Activated CD4-positive, CD25-positive, alpha-beta regulatory T cell treated with anti-CD3 and anti-CD28 coated beads, Interleukin-2, amount 50 U/mL, for 72 hours (primary cell): ENCODE results near the gene OR4D11.

Experiments
- DNase-seq: peaks from one replicate; pipeline ENCODE4 v3.0.0; 2021

OR4D11 gene

GRCh38 chr11:59550368-59550841 is 47.0 kb downstream of the OR4D11 start:
- DNase-seq, result peak; percentile 85

DNA sequence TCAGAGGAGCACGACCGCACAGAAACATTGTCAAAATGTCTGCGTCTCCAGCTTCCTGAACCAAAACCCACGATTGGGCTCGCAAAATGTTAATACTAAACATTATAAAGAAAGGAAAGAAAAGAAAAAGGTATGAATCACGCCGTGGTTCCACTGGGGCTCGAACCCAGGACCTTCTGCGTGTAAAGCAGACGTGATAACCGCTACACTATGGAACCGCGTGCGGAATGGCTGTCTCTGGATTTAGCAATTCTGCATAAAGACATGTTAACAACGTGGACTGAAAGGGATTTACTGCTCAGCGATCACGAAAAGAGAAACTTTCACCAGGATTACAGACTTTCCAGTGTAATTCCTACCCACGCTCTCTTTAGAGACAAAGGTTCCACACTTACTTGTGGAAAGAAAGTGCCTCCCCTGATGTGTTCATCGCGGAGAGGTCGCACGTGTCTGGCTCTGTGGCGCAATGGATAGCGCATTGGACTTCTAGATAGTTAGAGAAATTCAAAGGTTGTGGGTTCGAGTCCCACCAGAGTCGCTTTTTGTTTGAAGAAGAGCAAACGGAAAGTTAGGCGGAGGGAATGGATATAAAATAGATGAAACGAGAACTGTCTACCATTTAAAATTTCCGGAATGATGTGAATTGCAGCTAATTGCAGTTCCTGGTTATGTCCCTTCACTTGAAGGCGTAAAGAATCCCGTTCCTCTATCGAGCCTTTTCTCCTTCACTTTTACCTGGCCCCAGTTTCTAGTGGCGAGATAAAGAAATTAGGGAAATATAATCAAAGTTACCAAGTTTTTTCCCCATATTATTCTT is 47.7 kb downstream of the OR4D11 start:
- DNase-seq, result peak; percentile 76

- no peak for DNase-seq
Observed at GRCh38 chr11:59551659-59552521, 48.5 kb downstream of the OR4D11 start.

- DNase-seq, result no peak
Observed at GRCh38 chr11:59552844-59553243, 49.5 kb downstream of the OR4D11 start.

DNA sequence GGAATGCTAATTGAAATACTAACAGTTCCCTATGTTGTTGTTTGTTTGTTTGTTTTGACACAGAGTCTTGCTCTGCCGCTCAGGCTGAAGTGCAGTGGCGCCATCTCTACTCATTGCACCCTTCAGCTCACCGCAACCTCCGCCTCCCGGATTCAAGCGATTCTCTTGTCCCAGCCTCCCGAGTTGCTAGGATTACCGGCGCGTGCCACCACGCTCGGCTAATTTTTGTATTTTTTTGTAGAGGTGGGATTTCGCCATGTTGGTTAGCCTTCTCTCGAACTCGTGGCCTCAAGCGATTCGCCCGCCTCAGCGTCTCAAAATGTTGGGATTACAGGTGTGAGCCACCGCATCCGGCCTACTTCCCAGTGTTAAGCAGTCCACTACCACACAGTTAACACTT is 49.9 kb downstream of the OR4D11 start:
- no peak for DNase-seq
